NCI-H1092 (cell line): ENCODE results near the gene DISP3.

ENCODE experiments used
- DNase-seq: peaks from one replicate; lab custom pipeline; 2025; lab: John Stamatoyannopoulos, UW

DISP3 gene

GRCh38 chr1:11478571-11479374 is at the start of gene DISP3:
DISP3 (plus strand) TSS chr1:11479155; CDS start chr1:11500993, 21,838 bp downstream.
- DNase-seq: peak; percentile 95

- no peak for DNase-seq
Measured at GRCh38 chr1:11429226-11429625, 49.7 kb upstream of the DISP3 start.

GRCh38 chr1:11429935-11430334 is 49.0 kb upstream of the DISP3 start:
- no peak for DNase-seq

GRCh38 chr1:11431941-11432507 is 46.9 kb upstream of the DISP3 start:
- DNase-seq: no peak

- no peak for DNase-seq
Measured at GRCh38 chr1:11432526-11432925, 46.4 kb upstream of the DISP3 start.

- DNase-seq: peak; percentile 85
Measured at GRCh38 chr1:11434501-11434900, 44.5 kb upstream of the DISP3 start.

GRCh38 chr1:11434926-11435325 is 44.0 kb upstream of the DISP3 start:
- no peak for DNase-seq

- DNase-seq: no peak
Measured at GRCh38 chr1:11438996-11439395, 40.0 kb upstream of the DISP3 start.

- no peak for DNase-seq
Measured at GRCh38 chr1:11441211-11441952, 37.6 kb upstream of the DISP3 start.

- no peak for DNase-seq
Measured at GRCh38 chr1:11443043-11443442, 35.9 kb upstream of the DISP3 start.

- DNase-seq: no peak
Measured at GRCh38 chr1:11443961-11444658, 34.8 kb upstream of the DISP3 start.

GRCh38 chr1:11444907-11445306 is 34.0 kb upstream of the DISP3 start:
- DNase-seq: no peak

- DNase-seq: no peak
Measured at GRCh38 chr1:11447903-11448302, 31.1 kb upstream of the DISP3 start.

- peak; percentile 53 for DNase-seq
Measured at GRCh38 chr1:11448373-11449099, 30.4 kb upstream of the DISP3 start.

GRCh38 chr1:11449100-11449403 is 29.9 kb upstream of the DISP3 start:
- DNase-seq: no peak

GRCh38 chr1:11450310-11450709 is 28.6 kb upstream of the DISP3 start:
- DNase-seq: no peak

GRCh38 chr1:11453742-11454491 is 25.0 kb upstream of the DISP3 start:
- DNase-seq: no peak

GRCh38 chr1:11455967-11456570 is 22.9 kb upstream of the DISP3 start:
- no peak for DNase-seq

GRCh38 chr1:11456965-11457364 is 22.0 kb upstream of the DISP3 start:
- DNase-seq: no peak

- peak; percentile 52 for DNase-seq
Measured at GRCh38 chr1:11458811-11459275, 20.1 kb upstream of the DISP3 start.
